GM12878 (cell line): ENCODE data around the gene AGTPBP1. TPM values are rescaled to one million over a fixed set of nuclear protein-coding genes. Genes with fewer than 3 reads are reported as not detected.

Source experiments
- ATAC-seq: fragments of 200-7000 bp; cut with Tn5 transposase; 3 replicates; pipeline ENCODE4 v1.9.1; 2020; ENCODE audit warnings: mild to moderate bottlenecking, moderate library complexity
- BruUV-seq: library from RNA; stranded (reverse); fragments of 400-500 nt; replicated peaks from 2 replicates; lab custom pipeline; 2021; lab: Mats Ljungman, UMichigan
- CTCF ChIA-PET: fragments of 300-600 bp; sonication (Branson Sonifier 250); formaldehyde crosslinking; extraction: SDS; loops from one replicate; lab custom pipeline; 2021; ENCODE audit warnings: inconsistent platforms; lab: Yijun Ruan, JAX
- POLR2A ChIA-PET: fragments of 350-600 bp; formaldehyde crosslinking; extraction: SDS; loops from one replicate; lab custom pipeline; 2021; ENCODE audit warnings: inconsistent platforms; lab: Charles Lee
- RAD21 ChIA-PET: fragments of 300-600 bp; sonication (Branson Sonifier 250); formaldehyde crosslinking; loops from one replicate; lab custom pipeline; 2023; ENCODE audit warnings: antibody characterized with exemption; ENCODE audit not compliant: unreplicated experiment; lab: Charles Lee
- SMC1A ChIA-PET: fragments of 300-600 bp; sonication (Branson Sonifier 250); formaldehyde crosslinking; loops from one replicate; lab custom pipeline; 2023; ENCODE audit not compliant: unreplicated experiment, uncharacterized antibody; lab: Charles Lee
- DNase-seq: peaks from one replicate; pipeline ENCODE4 v3.0.0-alpha.2; 2011; ENCODE audit warnings: low read depth, low spot score
- FAIRE-seq: peaks from 3 replicates; lab custom pipeline; 2011; peaks lifted over from hg19 to GRCh38; lab: Jason Lieb, UNC
- H2AFZ ChIP-seq: 2 replicates; pipeline ENCODE4 v1.6.0; 2011; ENCODE audit warnings: low read depth, low read length, control low read depth; ENCODE audit not compliant: control insufficient read depth
- H3K27ac ChIP-seq: 2 replicates; pipeline ENCODE4 v1.5.1; 2011; ENCODE audit warnings: control low read depth; ENCODE audit not compliant: control insufficient read depth, insufficient read depth
- H3K27me3 ChIP-seq, 2 experiments: replicated peaks in 1 of 2; 2 replicates each; pipeline versions ENCODE4 v1.6.0 to v1.6.1; 2011; ENCODE audit warnings: low read length in 1 of 2; ENCODE audit not compliant: control insufficient read depth in 2 of 2, insufficient read depth in 2 of 2
- H3K36me3 ChIP-seq, 2 experiments: 2 replicates each; pipeline ENCODE4 v1.5.1; 2011; ENCODE audit warnings: low read length in 1 of 2; ENCODE audit not compliant: control insufficient read depth in 2 of 2, insufficient read depth in 2 of 2
- H3K4me1 ChIP-seq: 2 replicates; pipeline ENCODE4 v1.6.1; 2011; ENCODE audit warnings: mild to moderate bottlenecking, low read length, moderate library complexity, mixed read lengths; ENCODE audit not compliant: control insufficient read depth, insufficient read depth
- H3K4me2 ChIP-seq: 2 replicates; pipeline ENCODE4 v1.6.0; 2011; ENCODE audit warnings: control low read depth; ENCODE audit not compliant: control insufficient read depth, insufficient read depth
- H3K4me3 ChIP-seq: fragments of 200-600 bp; sonication (generic); 2 replicates; pipeline ENCODE4 v1.5.1; 2016
- H3K79me2 ChIP-seq: 2 replicates; pipeline ENCODE4 v1.6.0; 2011; ENCODE audit warnings: low read length; ENCODE audit not compliant: control insufficient read depth, insufficient read depth
- H3K9ac ChIP-seq: 2 replicates; pipeline ENCODE4 v1.8.0; 2011; ENCODE audit warnings: low read length, control low read depth, mixed read lengths; ENCODE audit not compliant: control insufficient read depth, insufficient read depth
- H3K9me3 ChIP-seq: replicated peaks from 3 replicates; pipeline ENCODE4 v1.5.1; 2011; ENCODE audit warnings: mild to moderate bottlenecking, low read length; ENCODE audit not compliant: control insufficient read depth, insufficient read depth
- H4K20me1 ChIP-seq: 2 replicates; pipeline ENCODE4 v1.6.0; 2011; ENCODE audit not compliant: control insufficient read depth, insufficient read depth
- E2F4 ChIP-seq: IDR thresholded peaks from 2 replicates; pipeline ENCODE4 v1.6.1; 2012; ENCODE audit warnings: low read depth, low read length, improper control_type of control experiment
- FOS ChIP-seq: IDR thresholded peaks from 3 replicates; pipeline ENCODE4 v1.6.1; 2011; ENCODE audit warnings: borderline replicate concordance; ENCODE audit not compliant: insufficient read length; ENCODE audit errors: extremely low read depth
- HDAC6 ChIP-seq: fragments of 200-600 bp; sonication (generic); IDR thresholded peaks from one replicate; pipeline ENCODE4 v1.8.0; 2017; ENCODE audit warnings: antibody characterized with exemption; ENCODE audit not compliant: unreplicated experiment
- PKNOX1 ChIP-seq: fragments of 450-650 bp; IDR thresholded peaks from 2 replicates; pipeline ENCODE4 v1.6.1; 2016; ENCODE audit warnings: mild to moderate bottlenecking
- RCOR1 ChIP-seq: conservative IDR thresholded peaks from 2 replicates; pipeline ENCODE4 v1.6.1; 2012; ENCODE audit warnings: low read depth, low read length, improper control_type of control experiment
- TCF12 ChIP-seq: IDR thresholded peaks from 2 replicates; pipeline ENCODE4 v1.6.1; 2011; ENCODE audit warnings: low read depth, mild to moderate bottlenecking, low read length
- WGBS: methylation state at CpG from one replicate; pipeline ENCODE4 v1.1.6; 2016; ENCODE audit warnings: low lambda C conversion rate; ENCODE audit not compliant: insufficient replicate concordance, insufficient coverage; ENCODE audit errors: missing lambda C conversion rate; 5-methylcytosine and 5-hydroxymethylcytosine counted together
- in situ Hi-C: fragments of 300-500 bp; cut with MboI; formaldehyde crosslinking; loops from 9 replicates; pipeline ENCODE4 v1.14.3; 2018; ENCODE audit warnings: mixed read lengths
- intact Hi-C: fragments of 100-400 bp; cut with micrococcal nuclease; formaldehyde crosslinking; loops from one replicate; pipeline ENCODE4 v1.14.2; 2022; ENCODE audit not compliant: unreplicated experiment
- polyA plus RNA-seq, 11 experiments: library from polyadenylated mRNA; depleted of rRNA in 4 of 11; unstranded in 6 of 11; stranded (reverse) in 5 of 11; fragments of >200 nt; fragmentation: Nextera tagmentation in 4 of 11; fragmentation: Illumina TruSeq in 1 of 11; extraction: Ambion mirVana in 4 of 11; extraction: Trizol in 1 of 11; gene quantifications; 1 replicate in 1 of 11; 2 replicates in 10 of 11; pipeline versions ENCODE4 v1.2.1 to v1.2.3, GENCODE V29; 2011 to 2016; ENCODE audit warnings: inconsistent platforms in 2 of 11, missing spikeins in 2 of 11, low read depth in 1 of 11
- total RNA-seq, 4 experiments: library from RNA; depleted of rRNA in 3 of 4; stranded (reverse); fragments of >200 nt in 3 of 4; fragmentation: Illumina TruSeq in 1 of 4; extraction: Trizol in 1 of 4; gene quantifications; 2 replicates each; pipeline versions ENCODE4 v1.2.1 to v1.2.3, GENCODE V29; 2013 to 2021

AGTPBP1 gene
- total and polyA plus RNA-seq, 10 of the 15 experiments (the other 5 are each of a cell fraction or from before 2014, with no cell fraction given) = 6.1 to 35.2 (median 20.0) TPM

- SMC1A ChIA-PET = interaction anchor here (0.6 to 1.4 kb wide), 4 partner anchors 15 to 151 kb away, joined by 3 to 5 read pairs (median 4); no protein-coding TSS in a partner anchor
- H3K27ac ChIP-seq = no peak overlapping the region
- RAD21 ChIA-PET = no interaction called here
- H3K36me3 ChIP-seq = no peaks in the 10 kb centered on the region
- no peak overlapping the region for H3K9ac ChIP-seq
- BruUV-seq = no TSS peak
- no peaks in the 10 kb centered on the region for H3K9me3 ChIP-seq
- no peak overlapping the region for H3K4me3 ChIP-seq
- no peaks in the 10 kb centered on the region for H4K20me1 ChIP-seq
- no peak overlapping the region for H3K4me2 ChIP-seq
- no peak overlapping the region for H2AFZ ChIP-seq
- TF ChIP-seq HDAC6 (no peak), E2F4 (no peak), RCOR1 (no peak), PKNOX1 (no peak), FOS (no peak), TCF12 (no peak)
- WGBS = 95% methylated on average over 2 of the region's 2 CpGs
- H3K79me2 ChIP-seq = peaks cover 2% of the 10 kb centered on the region; the same call in 1 of the 2 replicates
- ATAC-seq (peak; percentile 38; the same call in 2 of the 3 replicates), FAIRE-seq (no peak), DNase-seq (no peak)
- intact Hi-C loops (no loop called here), in situ Hi-C loops (no loop called here)
- POLR2A ChIA-PET = no interaction called here
- H3K4me1 ChIP-seq = no peaks in the 10 kb centered on the region
- H3K27me3 ChIP-seq = no peaks in the 10 kb centered on the region
- CTCF ChIA-PET = interaction anchor here (0.9 to 4.4 kb wide), 4 partner anchors 16 to 48 kb away, joined by 3 to 50 read pairs (median 3); no protein-coding TSS in a partner anchor
These were observed 41.4 kb downstream of the AGTPBP1 start for GRCh38 chr9:85700330-85700729.
